Bronchus fibroblast of lung (primary cell): Measurements from ENCODE around the gene SYNGR1. TPM values are rescaled to one million over a fixed set of nuclear protein-coding genes. Genes with fewer than 3 reads are reported as not detected.

ENCODE experiments used
- total RNA-seq: library from RNA; depleted of rRNA; stranded (reverse); fragments of >200 nt; gene quantifications from 2 replicates; pipeline ENCODE4 v1.2.3, GENCODE V29; 2015

The SYNGR1 gene, protein sequence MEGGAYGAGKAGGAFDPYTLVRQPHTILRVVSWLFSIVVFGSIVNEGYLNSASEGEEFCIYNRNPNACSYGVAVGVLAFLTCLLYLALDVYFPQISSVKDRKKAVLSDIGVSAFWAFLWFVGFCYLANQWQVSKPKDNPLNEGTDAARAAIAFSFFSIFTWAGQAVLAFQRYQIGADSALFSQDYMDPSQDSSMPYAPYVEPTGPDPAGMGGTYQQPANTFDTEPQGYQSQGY
- total RNA-seq = 5.6 and 7.9 TPM in 2 replicates

DNA sequence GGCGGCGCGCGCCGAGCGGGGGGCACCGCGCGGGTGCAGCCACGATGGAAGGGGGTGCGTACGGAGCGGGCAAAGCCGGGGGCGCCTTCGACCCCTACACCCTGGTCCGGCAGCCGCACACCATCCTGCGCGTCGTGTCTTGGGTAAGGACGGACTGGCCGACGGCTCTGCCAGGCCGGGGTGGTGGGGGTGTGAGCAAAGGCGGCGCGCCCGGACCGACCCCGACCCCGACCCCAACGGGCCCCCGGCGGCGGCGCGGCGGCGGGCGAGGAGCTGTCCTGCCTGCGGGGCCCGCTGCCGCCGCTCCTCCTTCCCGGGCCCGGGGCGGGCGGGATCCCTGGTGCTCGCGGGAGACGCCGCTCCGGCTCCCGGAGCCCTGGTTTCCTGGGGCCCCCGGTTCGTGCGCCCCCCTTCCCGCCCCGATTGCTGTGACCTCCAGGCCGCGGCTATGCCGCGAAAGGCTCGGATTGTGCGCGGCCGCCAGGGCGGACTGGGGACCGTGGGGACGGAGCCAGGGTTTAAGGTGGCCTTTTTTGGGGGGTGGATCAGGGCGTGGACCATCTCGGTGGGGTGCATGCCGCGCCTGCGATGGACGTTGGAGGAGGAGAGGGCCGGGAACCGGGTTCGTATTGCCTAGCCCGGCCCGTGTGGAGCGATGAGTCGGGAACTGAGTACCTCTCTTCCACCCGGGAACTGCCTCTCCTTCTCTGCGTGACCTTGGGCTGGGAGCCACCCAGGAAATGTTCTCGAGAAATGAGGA lies at the start of gene SYNGR1:
Gene SYNGR1, plus strand, starts transcription at position 25 of the 760 bp plus-strand sequence. Its CDS starts 20 bp downstream, at position 45.

DNA sequence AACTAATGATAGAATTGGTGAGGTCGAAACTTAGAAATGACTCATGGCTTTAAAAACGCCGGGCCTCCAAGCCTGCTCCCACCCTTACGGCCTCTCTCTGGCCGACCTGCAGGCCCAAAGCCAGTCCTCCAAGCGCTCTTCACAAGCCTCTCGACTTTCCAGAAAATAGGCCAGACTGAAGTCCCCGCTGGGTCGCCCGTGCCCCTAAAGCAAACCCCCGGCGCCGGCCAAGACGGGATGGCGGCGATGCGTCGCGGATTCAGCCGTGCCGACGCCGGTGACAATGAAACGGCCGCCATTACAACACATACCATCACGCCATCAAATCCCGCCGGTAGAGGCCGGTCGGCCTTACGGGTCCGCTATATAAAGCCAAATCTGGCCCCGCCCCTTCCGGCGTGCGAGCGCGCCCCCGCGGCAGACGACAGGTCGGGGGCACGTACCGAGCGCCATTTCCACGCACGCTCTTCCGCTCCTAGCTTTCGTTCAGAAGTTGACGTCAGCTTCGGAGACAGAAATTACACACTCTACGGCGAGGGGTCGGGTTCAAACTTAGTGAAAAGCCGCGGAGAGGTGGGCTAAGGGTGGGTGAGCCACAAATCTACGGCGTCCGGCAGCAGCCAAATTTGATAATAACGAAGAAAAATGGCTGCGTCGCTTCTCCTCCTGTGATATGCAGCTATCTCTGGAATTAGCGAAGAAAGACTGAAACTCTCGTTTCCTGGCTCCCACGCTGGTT lies 30.3 kb upstream of the SYNGR1 start, which contains the start of gene RPL3:
Gene RPL3, minus strand, starts transcription at position 340 of the 739 bp plus-strand sequence. Its CDS starts 26 bp downstream, at position 314.

Other genes starting within 250 kb of the SYNGR1 start
- 1.5 and 1.8 TPM in 2 replicates for gene CBX7, start 197.3 kb upstream of the SYNGR1 start, total RNA-seq
- 1.8 and 1.9 TPM in 2 replicates for gene PDGFB, start 105.0 kb upstream of the SYNGR1 start, total RNA-seq
- gene RPL3, start 30.4 kb upstream of the SYNGR1 start, total RNA-seq = 2,456 and 3,014 TPM in 2 replicates
- 16.9 and 24.0 TPM in 2 replicates for gene TAB1, start 49.8 kb downstream of the SYNGR1 start, total RNA-seq
- under 0.01 and 0.17 TPM in 2 replicates for gene MGAT3, start 107.0 kb downstream of the SYNGR1 start, total RNA-seq
- 20.7 and 24.8 TPM in 2 replicates for gene MIEF1, start 152.3 kb downstream of the SYNGR1 start, total RNA-seq
- gene ATF4, start 170.6 kb downstream of the SYNGR1 start, total RNA-seq = 396 and 410 TPM in 2 replicates
- gene RPS19BP1, start 182.8 kb downstream of the SYNGR1 start, total RNA-seq = 94.1 and 113 TPM in 2 replicates
- not detected in 2 replicates for gene CACNA1I, start 220.8 kb downstream of the SYNGR1 start, total RNA-seq